COLO829 (cell line): ENCODE measurements around the gene ELMO1.
A peak's percentile ranks its signal among the peaks of the same experiment; 100 is the strongest.

ENCODE experiments used
- DNase-seq: peaks from one replicate; pipeline ENCODE4 v3.0.0; 2012; ENCODE audit warnings: low spot score

ELMO1 gene, protein sequence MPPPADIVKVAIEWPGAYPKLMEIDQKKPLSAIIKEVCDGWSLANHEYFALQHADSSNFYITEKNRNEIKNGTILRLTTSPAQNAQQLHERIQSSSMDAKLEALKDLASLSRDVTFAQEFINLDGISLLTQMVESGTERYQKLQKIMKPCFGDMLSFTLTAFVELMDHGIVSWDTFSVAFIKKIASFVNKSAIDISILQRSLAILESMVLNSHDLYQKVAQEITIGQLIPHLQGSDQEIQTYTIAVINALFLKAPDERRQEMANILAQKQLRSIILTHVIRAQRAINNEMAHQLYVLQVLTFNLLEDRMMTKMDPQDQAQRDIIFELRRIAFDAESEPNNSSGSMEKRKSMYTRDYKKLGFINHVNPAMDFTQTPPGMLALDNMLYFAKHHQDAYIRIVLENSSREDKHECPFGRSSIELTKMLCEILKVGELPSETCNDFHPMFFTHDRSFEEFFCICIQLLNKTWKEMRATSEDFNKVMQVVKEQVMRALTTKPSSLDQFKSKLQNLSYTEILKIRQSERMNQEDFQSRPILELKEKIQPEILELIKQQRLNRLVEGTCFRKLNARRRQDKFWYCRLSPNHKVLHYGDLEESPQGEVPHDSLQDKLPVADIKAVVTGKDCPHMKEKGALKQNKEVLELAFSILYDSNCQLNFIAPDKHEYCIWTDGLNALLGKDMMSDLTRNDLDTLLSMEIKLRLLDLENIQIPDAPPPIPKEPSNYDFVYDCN

DNA sequence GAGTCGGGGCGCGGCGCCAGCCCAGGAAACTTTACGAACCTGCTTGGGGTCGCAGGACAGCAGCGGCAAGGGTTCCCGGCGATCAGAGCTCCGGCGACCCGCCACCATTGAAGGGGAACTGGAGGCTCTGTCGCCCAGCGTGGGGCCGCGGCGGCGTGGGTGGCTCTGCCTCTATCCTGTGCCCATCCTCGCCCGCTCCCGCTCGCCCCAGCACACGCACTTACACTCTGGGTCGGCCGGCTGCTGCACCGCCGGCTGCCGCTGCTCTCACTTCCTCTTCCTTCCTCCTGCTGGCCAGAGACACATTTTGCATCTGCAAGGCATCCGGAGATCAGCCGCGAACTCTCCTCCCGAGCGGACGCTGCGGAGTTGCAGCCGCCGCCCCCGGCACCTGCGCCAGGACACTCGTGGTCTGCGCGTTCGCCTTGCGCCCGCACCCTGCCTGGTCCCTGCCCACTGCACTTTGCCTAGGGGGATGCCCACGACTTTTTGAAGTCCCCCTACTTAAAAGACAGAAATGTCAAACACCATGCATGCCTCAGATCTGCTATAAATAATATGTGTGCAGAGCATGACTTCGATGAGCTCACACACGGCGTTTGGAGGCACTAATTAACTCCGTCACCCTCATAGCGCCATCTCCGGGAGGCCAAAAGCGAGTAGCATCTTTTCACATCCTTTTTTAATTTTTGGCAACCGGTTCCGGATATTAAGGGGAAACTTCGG lies at the start of gene ELMO1:
ELMO1 (minus strand) TSS at position 229 of the 726 bp plus-strand sequence. CDS start 106,174 bp downstream, outside the sequence.
- no peak for DNase-seq

DNA sequence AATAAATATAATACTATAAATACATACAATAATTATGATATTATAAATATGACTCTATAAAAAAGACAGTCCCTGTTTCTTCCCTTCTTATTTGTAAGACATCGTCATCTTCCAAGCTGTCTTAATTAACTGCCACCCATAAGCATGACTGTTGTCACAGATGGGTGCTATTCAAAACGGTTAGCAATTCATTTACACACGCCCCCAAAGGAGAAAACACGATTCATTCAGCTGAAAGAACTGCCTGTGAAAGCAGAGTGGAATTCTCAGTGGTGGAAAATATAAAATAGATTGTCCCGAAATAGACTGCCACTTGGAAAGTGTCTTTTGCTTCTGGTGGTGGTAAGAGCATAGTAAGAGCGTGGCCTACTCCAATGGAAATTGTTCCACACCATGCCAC lies 48.9 kb upstream of the ELMO1 start:
- no peak for DNase-seq

DNA sequence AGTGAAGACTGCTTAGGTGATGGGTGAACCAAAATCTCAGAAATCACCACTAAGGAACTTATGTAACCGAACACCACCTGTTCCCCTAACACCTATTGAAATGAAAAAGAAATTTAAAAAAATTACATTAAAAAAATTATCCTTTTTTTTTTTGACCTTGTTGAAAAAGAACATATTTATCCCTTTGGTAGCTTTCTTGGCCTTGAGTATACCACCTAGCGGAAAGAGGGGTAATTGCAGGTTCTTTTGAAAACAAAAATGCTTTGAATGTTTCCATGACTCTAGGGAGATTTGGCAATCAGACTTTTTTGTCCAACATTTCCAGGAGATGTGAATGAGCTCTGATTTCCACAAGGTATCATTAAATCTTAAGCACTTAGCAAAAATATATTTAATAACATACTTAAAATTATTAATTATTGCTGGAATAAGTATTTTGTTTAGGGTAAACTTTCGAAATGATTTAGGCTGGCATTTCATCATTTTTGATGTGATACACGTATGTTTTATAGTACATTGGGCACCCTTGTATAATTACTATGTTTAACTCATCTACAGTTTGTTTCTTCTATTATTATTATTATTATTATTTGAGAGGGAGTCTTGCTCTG lies 47.0 kb upstream of the ELMO1 start:
- peak; percentile 35 for DNase-seq

DNA sequence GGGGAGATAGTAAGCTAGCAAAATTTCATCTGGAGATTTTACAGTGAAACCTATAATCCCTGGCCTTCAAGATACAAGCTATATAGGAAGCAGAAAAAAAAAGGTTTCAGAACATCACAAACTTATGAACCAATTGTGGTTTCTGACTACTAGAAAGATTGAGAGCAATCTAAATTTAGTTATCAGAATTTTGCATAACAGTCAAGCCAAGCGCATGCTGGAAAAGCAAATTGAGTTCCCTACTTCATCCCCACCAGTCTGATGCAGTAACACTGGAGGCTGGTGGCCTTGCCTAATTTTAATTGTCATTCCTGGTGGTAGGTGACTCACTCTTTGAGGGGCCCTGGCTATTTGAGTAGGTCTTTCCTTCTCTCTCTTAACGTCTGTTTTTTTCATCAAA lies 46.3 kb upstream of the ELMO1 start:
- DNase-seq = no peak

DNA sequence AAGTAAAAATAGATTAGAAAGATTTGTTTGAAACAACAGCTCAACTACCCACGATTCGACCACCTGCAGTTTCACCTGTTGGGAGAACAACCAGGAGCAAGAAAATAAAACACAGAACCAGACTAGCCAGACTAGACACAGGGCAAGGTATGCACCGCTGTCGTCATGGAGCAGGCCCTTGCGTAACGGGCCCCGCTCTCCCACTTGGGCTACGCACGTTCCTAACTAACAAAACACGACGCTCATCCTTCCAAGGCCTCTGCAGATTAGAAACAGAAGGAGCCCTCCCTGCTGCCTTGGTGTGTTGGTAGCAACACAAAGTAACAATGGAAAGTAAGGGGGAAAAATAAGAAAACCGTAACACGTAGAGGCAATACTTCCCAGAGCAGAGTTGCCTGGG lies 45.1 kb upstream of the ELMO1 start:
- no peak for DNase-seq

DNA sequence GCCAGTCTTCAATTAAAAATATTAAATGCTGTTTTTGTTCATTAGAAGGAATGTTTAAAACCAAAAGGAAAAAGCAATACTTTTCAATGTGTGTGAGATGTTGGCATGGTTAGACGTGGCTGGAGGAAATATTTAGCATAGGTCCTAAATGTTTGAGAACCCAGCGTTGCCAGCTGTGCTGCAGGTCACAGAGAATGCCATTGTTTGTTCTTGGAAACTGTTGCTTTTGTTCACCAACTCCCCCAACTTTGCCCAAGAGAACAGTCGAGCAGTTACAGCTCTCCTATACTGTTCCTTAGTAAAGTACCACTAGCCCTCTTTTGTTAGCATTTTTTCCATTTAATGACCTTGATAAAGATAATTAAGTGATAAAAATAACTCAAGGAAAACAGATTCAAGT lies 44.5 kb upstream of the ELMO1 start:
- no peak for DNase-seq

DNA sequence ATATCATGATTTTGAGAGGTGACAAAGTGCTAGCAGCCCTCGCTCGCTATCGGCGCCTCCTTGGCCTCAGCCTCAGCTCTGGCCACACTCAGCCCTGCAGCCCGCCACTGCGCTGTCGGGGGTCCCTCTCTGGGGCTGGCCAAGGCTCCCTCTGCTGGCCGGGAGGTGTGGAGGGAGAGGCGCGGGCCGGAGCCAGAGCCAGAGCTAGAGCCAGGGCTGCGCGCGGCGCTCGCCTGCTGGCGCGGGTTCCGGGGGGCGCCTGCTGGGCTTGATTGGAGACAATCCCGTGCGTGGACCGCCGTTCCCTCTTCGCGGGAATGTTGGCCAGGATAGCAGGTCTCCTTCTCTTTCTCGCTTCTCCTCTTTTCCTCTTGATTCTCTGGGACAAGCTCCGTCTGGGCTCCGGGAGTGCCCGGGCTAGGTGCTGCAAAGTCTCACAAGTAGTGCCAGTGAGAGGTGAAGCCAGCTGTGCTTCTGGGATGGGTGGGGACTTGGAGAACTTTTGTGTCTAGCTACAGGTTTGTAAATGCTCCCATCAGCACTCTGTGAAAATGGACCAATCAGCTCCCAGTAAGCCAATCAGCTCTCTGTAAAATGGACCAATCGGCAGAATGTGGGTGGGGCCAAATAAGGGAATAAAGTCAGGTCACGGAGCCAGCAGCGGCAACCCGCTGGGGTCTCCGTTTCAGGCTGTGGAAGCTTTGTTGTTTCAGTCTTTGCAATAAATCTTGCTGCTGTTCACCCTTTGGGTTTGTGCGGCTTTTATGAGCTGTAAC lies 43.4 kb upstream of the ELMO1 start:
- DNase-seq = no peak

DNA sequence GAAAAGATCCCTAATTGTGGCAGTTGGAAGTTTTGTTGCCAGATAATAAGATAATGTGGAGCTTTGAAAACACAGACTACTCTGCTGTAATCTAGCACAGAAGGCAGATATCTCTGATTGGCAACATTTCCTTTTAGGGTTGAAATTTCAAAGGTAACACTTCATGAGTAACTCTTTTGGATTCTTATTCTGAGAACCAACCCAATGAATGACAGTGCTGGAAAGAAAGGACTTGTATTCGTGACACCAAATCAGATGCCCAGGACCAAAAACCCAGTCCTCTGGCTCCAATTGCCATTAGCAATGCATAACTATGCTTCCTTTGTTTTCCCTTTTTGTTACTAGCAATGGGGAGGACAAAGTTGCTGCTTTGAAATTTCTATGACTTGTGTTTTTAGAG lies 41.0 kb upstream of the ELMO1 start:
- no peak for DNase-seq

DNA sequence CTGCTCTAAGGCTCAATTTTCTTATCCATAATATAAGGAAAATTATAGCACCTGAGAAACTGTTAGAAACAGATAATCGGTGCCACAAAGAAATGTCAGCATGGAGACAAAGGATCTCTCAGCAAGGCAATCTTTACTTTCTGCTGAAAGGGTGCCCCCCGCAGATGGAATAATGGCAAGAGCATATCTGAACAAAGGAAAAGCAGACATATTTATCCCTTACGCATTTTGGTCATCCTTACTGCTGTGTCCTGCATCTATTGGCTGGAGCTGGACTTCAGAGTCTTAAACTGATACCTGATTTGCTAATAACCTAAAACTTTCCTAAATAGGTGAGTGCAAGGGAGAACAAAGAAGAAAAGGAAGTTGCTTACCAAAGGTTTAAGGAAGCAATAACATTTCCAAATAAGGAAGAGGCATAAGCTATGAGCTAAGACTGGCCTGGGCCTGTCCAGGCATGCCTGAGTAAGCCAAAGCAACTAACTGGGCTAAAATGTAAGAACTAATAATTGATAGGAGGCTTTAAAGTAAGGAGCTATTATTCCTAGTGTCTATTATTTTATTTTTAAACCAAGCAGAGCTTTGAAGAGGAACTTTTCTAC lies 39.6 kb upstream of the ELMO1 start:
- no peak for DNase-seq

DNA sequence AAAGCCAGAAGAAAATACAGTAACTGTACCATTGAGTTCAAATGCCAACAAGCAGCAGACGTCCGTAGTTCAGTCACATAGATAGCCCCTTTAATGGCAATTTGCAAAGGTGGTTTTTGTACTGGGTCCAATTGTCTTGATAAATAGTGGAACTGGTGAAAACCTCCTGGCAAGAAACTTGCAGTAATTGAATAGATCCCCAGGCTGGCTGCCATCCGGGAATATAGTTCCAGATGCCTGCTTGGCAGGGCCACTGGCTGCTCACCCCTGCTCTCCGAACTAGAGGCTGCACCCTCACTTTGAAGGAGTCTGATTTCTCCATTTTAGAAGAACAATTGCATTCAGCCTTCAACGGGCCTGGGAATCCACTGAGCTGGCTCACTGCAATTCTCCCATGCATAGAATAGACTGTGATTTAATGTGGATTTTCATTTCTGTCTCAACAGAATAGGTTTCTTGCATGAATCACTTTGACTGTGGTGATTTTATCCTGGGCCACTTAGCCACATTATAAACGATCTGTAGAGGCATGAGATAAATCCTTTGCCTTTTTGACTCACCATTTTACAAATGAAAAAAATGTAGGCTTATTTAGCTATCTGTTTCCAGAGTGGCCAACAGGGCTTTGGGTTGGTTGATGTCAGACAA lies 35.9 kb upstream of the ELMO1 start:
- no peak for DNase-seq

DNA sequence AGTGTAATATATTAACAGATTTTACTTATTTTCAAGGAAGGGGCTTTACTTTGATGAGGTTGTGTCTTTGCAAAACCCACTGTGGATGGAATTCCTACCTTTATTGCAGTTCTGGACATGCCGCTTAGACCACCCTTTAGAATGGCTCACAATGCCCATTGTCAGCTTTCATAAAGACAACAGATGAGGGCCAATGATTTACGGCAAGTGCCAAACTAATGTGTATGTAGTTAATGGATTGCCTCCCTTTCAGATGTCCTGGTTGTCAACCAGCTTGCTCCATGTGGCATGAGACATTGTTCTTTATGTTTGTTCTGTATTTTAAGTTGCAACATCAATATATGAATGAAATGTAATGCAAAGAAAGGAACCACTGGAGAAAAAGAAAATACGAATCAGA lies 35.0 kb upstream of the ELMO1 start:
- DNase-seq = no peak

DNA sequence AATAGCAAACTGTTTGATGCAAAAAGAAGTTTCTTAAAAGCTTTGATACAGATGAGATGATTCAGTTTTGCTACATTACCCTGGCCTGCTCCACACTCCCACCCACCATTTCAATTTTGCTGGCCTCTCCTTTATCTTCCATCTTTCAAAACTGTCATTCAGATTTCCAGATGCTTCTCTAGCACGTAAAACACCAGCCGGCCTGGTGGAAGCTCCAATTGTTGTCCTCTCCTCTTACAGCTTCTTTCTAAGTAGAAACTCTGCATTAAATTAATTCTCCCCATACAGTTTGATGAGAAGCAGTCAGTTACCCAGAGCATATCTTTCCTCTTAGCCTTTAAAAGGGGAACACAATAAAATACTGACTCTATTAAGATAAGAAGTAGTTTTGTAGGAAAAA lies 34.3 kb upstream of the ELMO1 start:
- no peak for DNase-seq

DNA sequence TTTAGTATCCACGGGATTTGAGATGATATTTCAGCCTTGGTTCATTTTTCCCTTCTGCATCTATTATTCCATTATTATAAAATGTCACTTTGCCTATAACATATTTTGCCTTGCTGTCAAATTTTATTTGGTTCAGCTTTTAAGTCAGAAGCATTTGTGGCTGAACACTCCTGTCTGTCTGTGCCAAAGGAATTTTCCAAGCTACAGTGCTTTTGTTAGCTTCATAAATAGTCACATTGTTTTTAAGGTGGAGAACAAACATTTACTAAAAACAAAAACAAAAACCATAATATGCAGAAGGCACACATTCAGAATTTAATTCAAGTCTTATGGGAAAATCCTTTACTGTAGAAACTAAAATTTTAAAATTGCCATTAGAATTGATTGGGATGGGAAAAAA lies 33.8 kb upstream of the ELMO1 start:
- DNase-seq = no peak

DNA sequence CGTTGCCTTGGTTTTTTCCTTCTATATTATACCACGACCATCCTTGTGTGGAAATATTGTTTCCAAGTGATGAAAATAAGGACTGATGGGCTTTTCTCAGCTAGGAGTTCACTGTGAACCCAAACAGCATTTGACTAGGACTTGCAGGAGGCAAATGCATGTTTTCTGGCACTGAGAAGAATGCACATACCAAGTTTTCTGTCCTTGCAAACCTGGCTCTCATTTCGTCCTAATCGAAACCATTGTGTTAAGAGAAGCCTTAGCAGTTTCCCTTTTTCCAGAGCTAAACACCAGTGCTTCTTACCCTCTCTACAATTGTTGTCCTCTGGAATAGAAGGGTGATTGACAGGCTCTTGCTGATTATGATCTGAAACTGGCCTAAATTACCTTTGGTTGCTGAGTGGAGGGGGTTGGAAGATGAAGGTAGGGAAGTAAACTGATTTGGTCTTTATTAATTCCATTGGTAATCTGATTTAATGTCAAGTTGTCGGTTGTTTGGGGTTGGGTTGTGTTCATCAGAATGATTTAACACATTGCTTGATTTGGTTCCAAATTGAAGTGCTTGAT lies 33.1 kb upstream of the ELMO1 start:
- no peak for DNase-seq

DNA sequence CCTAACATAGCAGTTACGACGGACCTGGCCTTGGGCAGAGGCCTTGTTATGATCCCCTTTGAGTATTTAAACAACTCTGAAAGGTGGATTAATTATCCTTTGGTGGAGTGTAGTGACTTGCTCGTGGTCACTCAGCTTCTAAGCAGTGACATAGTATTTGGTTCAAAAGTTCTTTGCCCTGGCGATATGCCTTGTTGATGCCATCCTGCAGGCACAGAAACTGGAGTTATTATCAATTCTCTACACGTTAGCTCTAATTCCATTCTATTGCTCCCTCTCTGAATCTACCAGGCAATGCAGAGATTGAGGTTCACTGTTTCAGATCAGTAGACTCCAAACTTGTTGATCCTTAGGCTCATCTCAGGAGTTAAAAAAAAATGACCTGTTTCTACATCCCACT lies 32.5 kb upstream of the ELMO1 start:
- DNase-seq = no peak

DNA sequence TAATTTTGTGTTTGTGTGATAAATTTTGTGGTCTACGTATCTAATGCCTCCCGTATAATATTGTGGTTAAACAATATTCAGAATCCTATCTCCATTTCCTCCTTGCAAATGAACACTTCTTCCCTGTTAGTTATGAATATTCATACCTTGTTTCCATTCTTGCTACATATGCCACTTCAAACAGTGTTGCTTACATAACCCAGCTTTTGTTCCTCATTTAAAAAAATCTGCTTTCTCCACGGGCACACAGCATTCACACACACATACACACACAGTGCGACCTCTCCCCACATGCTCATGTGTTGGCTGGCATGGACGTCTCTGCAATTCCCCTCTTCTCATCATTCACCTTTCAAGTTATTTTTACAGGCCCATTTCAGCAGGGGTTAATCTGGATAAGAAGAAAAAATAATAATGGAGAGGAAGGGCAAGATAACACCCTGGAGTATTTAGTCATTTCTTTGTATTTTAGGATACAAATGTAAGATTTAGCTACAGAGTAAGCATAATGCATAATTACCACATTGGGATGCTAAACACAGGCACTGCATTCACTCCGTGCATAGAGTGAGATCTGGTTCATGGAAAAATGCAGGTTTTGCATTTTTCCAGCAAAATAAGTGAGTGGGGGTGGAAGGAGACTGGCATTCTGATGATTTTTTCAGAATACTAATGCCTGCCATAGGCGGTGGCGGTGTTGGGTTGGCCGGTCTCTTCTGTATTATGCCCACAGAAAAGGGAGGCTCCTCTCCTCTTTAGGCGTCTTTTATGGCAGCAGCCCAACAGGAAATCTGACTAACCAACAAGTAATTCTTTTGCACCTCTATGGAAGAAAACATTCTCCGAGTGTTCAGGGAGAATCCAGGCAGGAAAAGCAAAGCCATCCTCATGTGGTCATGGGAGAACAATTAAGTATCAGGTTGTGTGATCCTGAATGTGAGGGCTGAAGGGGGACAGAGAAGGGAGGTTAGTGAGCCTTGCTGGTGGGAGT lies 31.7 kb upstream of the ELMO1 start:
- DNase-seq = no peak

DNA sequence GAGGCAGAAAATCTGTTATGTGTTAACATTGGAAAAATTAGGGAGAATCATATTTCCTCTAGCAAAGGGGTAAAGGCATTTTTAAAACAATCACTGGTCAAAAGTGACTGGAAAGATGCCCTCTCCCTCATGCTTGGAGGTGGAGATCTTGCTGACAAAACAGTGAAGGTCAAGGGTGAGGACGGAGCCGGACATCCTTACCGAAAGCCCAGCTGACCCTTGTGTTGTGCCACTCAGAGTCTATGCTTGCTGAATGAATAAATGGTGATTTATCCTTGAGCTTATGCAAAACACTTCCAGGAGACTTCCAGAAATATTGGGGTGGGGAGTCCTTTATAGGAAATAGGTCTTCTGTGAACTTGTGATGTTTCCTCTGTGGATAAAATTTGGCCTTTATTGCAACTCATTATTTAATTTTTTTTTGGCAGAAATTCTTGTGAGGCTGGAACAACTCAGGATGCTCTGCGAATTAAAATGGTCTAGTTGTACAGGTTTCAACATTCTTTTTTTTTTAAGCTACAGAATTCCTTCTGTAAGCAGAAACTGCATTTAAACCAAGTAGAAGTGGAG lies 28.3 kb upstream of the ELMO1 start:
- no peak for DNase-seq

DNA sequence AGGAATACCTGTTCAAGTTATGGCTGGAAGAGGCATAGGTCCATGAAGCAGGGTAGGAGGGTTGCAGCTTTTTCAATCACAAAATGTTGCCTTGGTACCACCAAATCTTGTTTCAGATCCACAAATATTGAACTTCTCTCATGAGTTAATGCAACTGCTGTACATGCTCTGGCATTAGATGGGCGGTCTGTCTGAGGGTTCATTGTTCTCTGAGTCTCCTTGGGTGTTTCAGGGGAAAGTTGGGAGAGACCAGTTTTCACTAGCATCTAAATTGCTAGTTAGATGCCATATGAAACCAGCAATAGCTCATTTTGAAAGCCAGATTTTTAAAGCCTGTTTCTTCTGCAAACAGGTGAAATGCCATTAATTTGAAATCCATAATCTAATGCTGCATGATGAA lies 27.8 kb upstream of the ELMO1 start:
- no peak for DNase-seq

DNA sequence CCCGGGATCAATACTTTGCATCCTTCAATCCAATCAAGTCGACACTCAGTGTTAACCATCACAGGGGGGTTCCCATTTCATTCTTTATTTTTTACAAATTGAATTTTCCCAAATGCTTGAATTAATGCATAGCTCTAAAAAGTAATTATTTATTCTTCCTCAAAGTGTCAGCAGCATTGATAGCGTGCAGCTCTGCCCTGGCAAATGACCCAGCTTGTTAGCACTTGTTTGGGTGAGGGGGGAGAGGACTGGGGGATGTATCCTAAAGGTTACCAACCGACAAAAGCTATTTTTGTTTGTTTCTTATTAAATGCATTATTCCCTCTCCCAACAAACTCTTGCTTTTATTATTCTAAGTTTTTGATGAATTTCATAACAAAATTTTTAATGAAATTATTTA lies 27.0 kb upstream of the ELMO1 start:
- DNase-seq = no peak
